PC-9 (cell line): ENCODE data around the gene FAM180A. TPM values are rescaled to one million over a fixed set of nuclear protein-coding genes. Genes with fewer than 3 reads are reported as not detected.

ENCODE experiments used
- BruUV-seq: library from RNA; stranded (reverse); fragments of 400-500 nt; replicated peaks from 2 replicates; lab custom pipeline; 2021; lab: Mats Ljungman, UMichigan
- CTCF ChIA-PET: fragments of 300-600 bp; sonication (Branson Sonifier 250); formaldehyde crosslinking; loops from one replicate; lab custom pipeline; 2022; ENCODE audit warnings: antibody characterized with exemption; lab: Charles Lee
- POLR2A ChIA-PET: fragments of 300-600 bp; sonication (Branson Sonifier 250); formaldehyde crosslinking; loops from one replicate; lab custom pipeline; 2022; ENCODE audit warnings: antibody characterized with exemption; ENCODE audit not compliant: unreplicated experiment; lab: Charles Lee
- DNase-seq, 2 experiments: peaks; one replicate each; pipeline versions ENCODE4 v3.0.0 to v3.0.0-alpha.2; 2015 to 2022; ENCODE audit warnings: mixed read lengths in 1 of 2
- H2AFZ ChIP-seq: fragments of 200-600 bp; sonication (generic); 2 replicates; pipeline ENCODE4 v1.8.1; 2017; ENCODE audit warnings: antibody characterized with exemption
- H3F3A ChIP-seq: fragments of 200-600 bp; sonication (generic); 2 replicates; pipeline ENCODE4 v1.8.1; 2017; ENCODE audit warnings: antibody characterized with exemption, mild to moderate bottlenecking, low read depth; ENCODE audit not compliant: insufficient read depth
- H3K27ac ChIP-seq: fragments of 200-600 bp; sonication (generic); 2 replicates; pipeline ENCODE4 v1.6.1; 2016; ENCODE audit warnings: mixed run types
- H3K27me3 ChIP-seq: fragments of 200-600 bp; sonication (generic); 2 replicates; pipeline ENCODE4 v1.6.1; 2016; ENCODE audit warnings: low read depth, mixed run types; ENCODE audit not compliant: insufficient read depth
- H3K36me3 ChIP-seq: fragments of 200-600 bp; sonication (generic); 2 replicates; pipeline ENCODE4 v1.6.1; 2016; ENCODE audit warnings: low read depth, mixed run types
- H3K4me1 ChIP-seq: fragments of 200-600 bp; sonication (generic); replicated peaks from 2 replicates; pipeline ENCODE4 v1.6.1; 2016; ENCODE audit warnings: mixed run types; ENCODE audit not compliant: insufficient read depth
- H3K4me2 ChIP-seq: fragments of 200-600 bp; sonication (generic); 2 replicates; pipeline ENCODE4 v1.6.1; 2017; ENCODE audit warnings: mixed run types
- H3K4me3 ChIP-seq: fragments of 200-600 bp; sonication (generic); 2 replicates; pipeline ENCODE4 v1.6.1; 2016; ENCODE audit warnings: mixed run types
- H3K79me2 ChIP-seq: fragments of 200-600 bp; sonication (generic); 2 replicates; pipeline ENCODE4 v1.6.1; 2017; ENCODE audit warnings: low read depth, mixed run types
- H3K9me2 ChIP-seq: fragments of 200-600 bp; sonication (generic); 2 replicates; pipeline ENCODE4 v1.8.1; 2017; ENCODE audit warnings: mild to moderate bottlenecking; ENCODE audit not compliant: insufficient read depth
- H3K9me3 ChIP-seq: fragments of 200-600 bp; sonication (generic); 2 replicates; pipeline ENCODE4 v1.8.1; 2016; ENCODE audit warnings: low read depth; ENCODE audit not compliant: insufficient read depth
- H4K20me1 ChIP-seq: fragments of 200-600 bp; sonication (generic); 2 replicates; pipeline ENCODE4 v1.8.1; 2017; ENCODE audit not compliant: insufficient read depth
- EZH2 ChIP-seq: fragments of 200-600 bp; sonication (generic); IDR thresholded peaks from 2 replicates; pipeline ENCODE4 v1.8.0; 2017; ENCODE audit warnings: antibody characterized with exemption, low read depth
- intact Hi-C: fragments of 100-400 bp; cut with micrococcal nuclease; formaldehyde crosslinking; loops from one replicate; pipeline ENCODE4 v1.10.0; 2022; ENCODE audit not compliant: unreplicated experiment
- total RNA-seq: library from RNA; stranded (reverse); gene quantifications from 2 replicates; pipeline ENCODE4 v1.2.3, GENCODE V29; 2021
- TF ChIP-seq, protein P1 (sequence below): fragments of 200-600 bp; sonication (generic); conservative IDR thresholded peaks from 2 replicates; pipeline ENCODE4 v1.6.1; 2017; ENCODE audit warnings: mixed run types, antibody characterized with exemption, mild to moderate bottlenecking, moderate library complexity

The FAM180A gene
- total RNA-seq, 1 experiment from 2014 or later = not detected

GRCh38 chr7:135706858-135707569 lies 41.6 kb downstream of the FAM180A start:
- no peaks in the 10 kb centered on the region for H3K79me2 ChIP-seq
- no peaks in the 10 kb centered on the region for H4K20me1 ChIP-seq
- POLR2A ChIA-PET = interaction anchor here (0.7 kb wide), 1 partner anchor 38 kb away, joined by 8 read pairs; no protein-coding TSS in a partner anchor
- H3K36me3 ChIP-seq = no peaks in the 10 kb centered on the region
- no peaks in the 10 kb centered on the region for H3K9me2 ChIP-seq
- H3K4me3 ChIP-seq = peak overlapping the region; percentile 35; the same call in 1 of the 2 replicates
- peak overlapping the region; percentile 70 for H2AFZ ChIP-seq
- peak overlapping the region; percentile 77 for H3K4me2 ChIP-seq
- intact Hi-C loops = loop anchor here (2.0 kb wide), 1 partner anchor 28 kb away; no protein-coding TSS in a partner anchor
- BruUV-seq = no TSS peak
- no peaks in the 10 kb centered on the region for H3K9me3 ChIP-seq
- CTCF ChIA-PET = interaction anchor here (0.5 kb wide), 1 partner anchor 302 kb away, joined by 3 read pairs; no protein-coding TSS in a partner anchor
- no peak for TF ChIP-seq EZH2
- TF ChIP-seq, protein P1, sequence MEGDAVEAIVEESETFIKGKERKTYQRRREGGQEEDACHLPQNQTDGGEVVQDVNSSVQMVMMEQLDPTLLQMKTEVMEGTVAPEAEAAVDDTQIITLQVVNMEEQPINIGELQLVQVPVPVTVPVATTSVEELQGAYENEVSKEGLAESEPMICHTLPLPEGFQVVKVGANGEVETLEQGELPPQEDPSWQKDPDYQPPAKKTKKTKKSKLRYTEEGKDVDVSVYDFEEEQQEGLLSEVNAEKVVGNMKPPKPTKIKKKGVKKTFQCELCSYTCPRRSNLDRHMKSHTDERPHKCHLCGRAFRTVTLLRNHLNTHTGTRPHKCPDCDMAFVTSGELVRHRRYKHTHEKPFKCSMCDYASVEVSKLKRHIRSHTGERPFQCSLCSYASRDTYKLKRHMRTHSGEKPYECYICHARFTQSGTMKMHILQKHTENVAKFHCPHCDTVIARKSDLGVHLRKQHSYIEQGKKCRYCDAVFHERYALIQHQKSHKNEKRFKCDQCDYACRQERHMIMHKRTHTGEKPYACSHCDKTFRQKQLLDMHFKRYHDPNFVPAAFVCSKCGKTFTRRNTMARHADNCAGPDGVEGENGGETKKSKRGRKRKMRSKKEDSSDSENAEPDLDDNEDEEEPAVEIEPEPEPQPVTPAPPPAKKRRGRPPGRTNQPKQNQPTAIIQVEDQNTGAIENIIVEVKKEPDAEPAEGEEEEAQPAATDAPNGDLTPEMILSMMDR = 0 out of 2 replicates have a peak, but pooled peaks have one; percentile 15
- H3K27me3 ChIP-seq = no peaks in the 10 kb centered on the region
- peaks cover 30% of the 10 kb centered on the region for H3K4me1 ChIP-seq
- H3F3A ChIP-seq = peaks cover 24% of the 10 kb centered on the region
- H3K27ac ChIP-seq = peak overlapping the region; percentile 93
- DNase-seq = peak; percentile 25 to 97

- Histone ChIP-seq H3F3A (peaks cover 24% of the 10 kb centered on the region), H3K27me3 (no peaks in the 10 kb centered on the region), H3K27ac (peak overlapping the region; percentile 93), H3K36me3 (no peaks in the 10 kb centered on the region), H3K4me1 (peaks cover 30% of the 10 kb centered on the region), H4K20me1 (no peaks in the 10 kb centered on the region), H3K4me3 (no peak overlapping the region), H3K79me2 (no peaks in the 10 kb centered on the region), H3K4me2 (peak overlapping the region; percentile 77), H2AFZ (no peak overlapping the region), H3K9me2 (no peaks in the 10 kb centered on the region), H3K9me3 (no peaks in the 10 kb centered on the region)
- no peak for DNase-seq
- intact Hi-C loops = loop anchor here (2.0 kb wide), 1 partner anchor 27 kb away; no protein-coding TSS in a partner anchor
- POLR2A ChIA-PET = interaction anchor here (0.6 kb wide), 1 partner anchor 9 kb away, joined by 4 read pairs; no protein-coding TSS in a partner anchor
- TF ChIP-seq EZH2 = no peak
- TF ChIP-seq, protein P1 = no peak
- CTCF ChIA-PET = no interaction called here
- BruUV-seq = no TSS peak
Measured at GRCh38 chr7:135706038-135706742, 42.4 kb downstream of the FAM180A start.

GRCh38 chr7:135704698-135705097 lies 43.9 kb downstream of the FAM180A start:
- Histone ChIP-seq H3F3A (peaks cover 24% of the 10 kb centered on the region), H3K27ac (no peak overlapping the region), H3K9me3 (no peaks in the 10 kb centered on the region), H4K20me1 (no peaks in the 10 kb centered on the region), H3K79me2 (no peaks in the 10 kb centered on the region), H3K4me2 (no peak overlapping the region), H3K36me3 (no peaks in the 10 kb centered on the region), H3K4me3 (no peak overlapping the region), H3K9me2 (no peaks in the 10 kb centered on the region), H3K4me1 (peaks cover 30% of the 10 kb centered on the region), H2AFZ (no peak overlapping the region), H3K27me3 (no peaks in the 10 kb centered on the region)
- no TSS peak for BruUV-seq
- POLR2A ChIA-PET = interaction anchor here (0.6 kb wide), 1 partner anchor 45 kb away, joined by 3 read pairs; no protein-coding TSS in a partner anchor
- CTCF ChIA-PET = no interaction called here
- intact Hi-C loops = no loop called here
- no peak for DNase-seq
- TF ChIP-seq EZH2 = no peak
- TF ChIP-seq, protein P1 = no peak
